GM18870 (cell line): ENCODE measurements around the gene B4GALNT2.
"Not testable (repeated sequence)": the region's sequence is repeated elsewhere in the genome, so short reads cannot be mapped to it uniquely, and the experiment has no call there.

ENCODE experiments used
- ATAC-seq: cut with Tn5 transposase; IDR thresholded peaks from one replicate; pipeline ENCODE4 v1.9.1; 2021; ENCODE audit warnings: moderate library complexity; ENCODE audit not compliant: unreplicated experiment

B4GALNT2 gene

GRCh38 chr17:49132699-49133364, at the start of gene B4GALNT2:
Gene B4GALNT2, plus strand, starts transcription at chr17:49132769. Its CDS starts 24 bp downstream, at chr17:49132793.
- ATAC-seq = no peak

- ATAC-seq = not testable (repeated sequence)
Observed at GRCh38 chr17:49085046-49085445, 47.5 kb upstream of the B4GALNT2 start.

GRCh38 chr17:49085565-49086315, 46.8 kb upstream of the B4GALNT2 start:
- no peak for ATAC-seq

- no peak for ATAC-seq
Observed at GRCh38 chr17:49086316-49086605, 46.3 kb upstream of the B4GALNT2 start.

- no peak for ATAC-seq
Observed at GRCh38 chr17:49086649-49087048, 45.9 kb upstream of the B4GALNT2 start.

- no peak for ATAC-seq
Observed at GRCh38 chr17:49089094-49089493, 43.5 kb upstream of the B4GALNT2 start.

- no peak for ATAC-seq
Observed at GRCh38 chr17:49090878-49091594, 41.5 kb upstream of the B4GALNT2 start.

- no peak for ATAC-seq
Observed at GRCh38 chr17:49093131-49093530, 39.4 kb upstream of the B4GALNT2 start.

- ATAC-seq = no peak
Observed at GRCh38 chr17:49100601-49101000, 32.0 kb upstream of the B4GALNT2 start.

GRCh38 chr17:49101054-49101534, 31.5 kb upstream of the B4GALNT2 start:
- ATAC-seq = no peak

GRCh38 chr17:49103360-49103759, 29.2 kb upstream of the B4GALNT2 start:
- not testable (repeated sequence) for ATAC-seq

GRCh38 chr17:49104511-49105074, 28.0 kb upstream of the B4GALNT2 start:
- ATAC-seq = no peak

- ATAC-seq = no peak
Observed at GRCh38 chr17:49106321-49107210, 26.0 kb upstream of the B4GALNT2 start.

- no peak for ATAC-seq
Observed at GRCh38 chr17:49107211-49107557, 25.4 kb upstream of the B4GALNT2 start.

- no peak for ATAC-seq
Observed at GRCh38 chr17:49108318-49108717, 24.3 kb upstream of the B4GALNT2 start.

GRCh38 chr17:49110509-49110908, 22.1 kb upstream of the B4GALNT2 start:
- no peak for ATAC-seq

GRCh38 chr17:49111934-49112333, 20.6 kb upstream of the B4GALNT2 start:
- ATAC-seq = no peak

GRCh38 chr17:49112936-49113335, 19.6 kb upstream of the B4GALNT2 start:
- ATAC-seq = no peak

- no peak for ATAC-seq
Observed at GRCh38 chr17:49114703-49115102, 17.9 kb upstream of the B4GALNT2 start.

- no peak for ATAC-seq
Observed at GRCh38 chr17:49117587-49118230, 14.9 kb upstream of the B4GALNT2 start.
